Neural cell (in vitro differentiated cells): ENCODE measurements around the gene USP25. TPM values are rescaled to one million over a fixed set of nuclear protein-coding genes. Genes with fewer than 3 reads are reported as not detected.

Experiments
- H2AFZ ChIP-seq: fragments of 200-600, 300-800 bp; sonication (generic), shearing (Covaris generic); 2 replicates; pipeline ENCODE4 v1.6.0; 2014; ENCODE audit warnings: low read depth, mild to moderate bottlenecking, antibody characterized with exemption, low read length, moderate library complexity
- H3F3A ChIP-seq: fragments of 200-600 bp; shearing (Covaris generic); 2 replicates; pipeline ENCODE4 v1.6.1; 2016; ENCODE audit warnings: mild to moderate bottlenecking, moderate library complexity, mixed read lengths, antibody characterized with exemption, low read length; ENCODE audit not compliant: insufficient read depth, poor library complexity, severe bottlenecking
- H3K27ac ChIP-seq: fragments of 200-600, 300-800 bp; sonication (generic), shearing (Covaris generic); 2 replicates; pipeline ENCODE4 v1.5.1; 2014; ENCODE audit warnings: mild to moderate bottlenecking, low read length, moderate library complexity
- H3K27me3 ChIP-seq: fragments of 300-800, 200-600 bp; sonication (generic), shearing (Covaris generic); 2 replicates; pipeline ENCODE4 v1.6.0; 2014; ENCODE audit warnings: mild to moderate bottlenecking, low read depth, low read length, moderate library complexity; ENCODE audit not compliant: insufficient read depth
- H3K36me3 ChIP-seq: fragments of 300-800, 200-600 bp; sonication (generic), shearing (Covaris generic); 2 replicates; pipeline ENCODE4 v1.5.1; 2014; ENCODE audit warnings: mild to moderate bottlenecking, antibody characterized with exemption, low read length, moderate library complexity; ENCODE audit not compliant: insufficient read depth
- H3K4me2 ChIP-seq: fragments of 300-800, 200-600 bp; sonication (generic), shearing (Covaris generic); 2 replicates; pipeline ENCODE4 v1.6.0; 2014; ENCODE audit warnings: mild to moderate bottlenecking, low read length
- H3K4me3 ChIP-seq: fragments of 300-800, 200-600 bp; sonication (generic), shearing (Covaris generic); 2 replicates; pipeline ENCODE4 v1.5.1; 2014; ENCODE audit warnings: mild to moderate bottlenecking, low read length, moderate library complexity
- H3K79me2 ChIP-seq: fragments of 200-600 bp; shearing (Covaris generic); replicated peaks from 2 replicates; pipeline ENCODE4 v1.6.0; 2014; ENCODE audit warnings: mild to moderate bottlenecking, low read length, moderate library complexity; ENCODE audit not compliant: insufficient read depth
- H3K9ac ChIP-seq: fragments of 300-800, 200-600 bp; sonication (generic), shearing (Covaris generic); 2 replicates; pipeline ENCODE4 v1.6.1; 2016; ENCODE audit warnings: mild to moderate bottlenecking, low read length, mixed read lengths
- H3K9me2 ChIP-seq: fragments of 200-600 bp; shearing (Covaris generic); 2 replicates; pipeline ENCODE4 v1.6.1; 2016; ENCODE audit warnings: mild to moderate bottlenecking, low read length, mixed read lengths; ENCODE audit not compliant: insufficient read depth
- H3K9me3 ChIP-seq: fragments of 200-600, 300-800 bp; sonication (generic), shearing (Covaris generic); 2 replicates; pipeline ENCODE4 v1.6.1; 2016; ENCODE audit warnings: mild to moderate bottlenecking, mixed run types, low read length, moderate library complexity, mixed read lengths
- H4K20me1 ChIP-seq: fragments of 200-600 bp; shearing (Covaris generic); 2 replicates; pipeline ENCODE4 v1.6.1; 2016; ENCODE audit warnings: mild to moderate bottlenecking, mixed run types; ENCODE audit not compliant: insufficient read depth
- CTCF ChIP-seq: fragments of 450-650 bp; IDR thresholded peaks from 2 replicates; pipeline ENCODE4 v1.5.1; 2014; ENCODE audit warnings: antibody characterized with exemption, mild to moderate bottlenecking, moderate library complexity; ENCODE audit not compliant: poor library complexity, severe bottlenecking
- EP300 ChIP-seq: fragments of 450-650 bp; conservative IDR thresholded peaks from 2 replicates; pipeline ENCODE4 v1.6.1; 2014; ENCODE audit warnings: antibody characterized with exemption, mild to moderate bottlenecking, moderate library complexity; ENCODE audit not compliant: poor library complexity, severe bottlenecking
- EZH2 ChIP-seq: fragments of 200-600, 300-800 bp; shearing (Covaris generic), sonication (generic); IDR thresholded peaks from 2 replicates; pipeline ENCODE4 v1.6.1; 2014; ENCODE audit warnings: antibody characterized with exemption, low read length, borderline replicate concordance, mild to moderate bottlenecking; ENCODE audit not compliant: insufficient read depth, poor library complexity, severe bottlenecking
- MXI1 ChIP-seq: fragments of 450-650 bp; conservative IDR thresholded peaks from 2 replicates; pipeline ENCODE4 v1.6.1; 2014; ENCODE audit warnings: antibody characterized with exemption, mild to moderate bottlenecking; ENCODE audit not compliant: poor library complexity, severe bottlenecking
- POLR2AphosphoS5 ChIP-seq: IDR thresholded peaks from 2 replicates; pipeline ENCODE4 v1.6.1; 2012
- RAD21 ChIP-seq: fragments of 450-650 bp; conservative IDR thresholded peaks from 2 replicates; pipeline ENCODE4 v1.6.1; 2014; ENCODE audit warnings: antibody characterized with exemption, mild to moderate bottlenecking, moderate library complexity
- REST ChIP-seq: IDR thresholded peaks from 2 replicates; pipeline ENCODE4 v1.6.1; 2012; ENCODE audit warnings: borderline replicate concordance
- SMC3 ChIP-seq: fragments of 450-650 bp; conservative IDR thresholded peaks from 2 replicates; pipeline ENCODE4 v1.6.1; 2014; ENCODE audit warnings: antibody characterized with exemption, mild to moderate bottlenecking, moderate library complexity; ENCODE audit not compliant: poor library complexity
- TAF1 ChIP-seq: IDR thresholded peaks from 2 replicates; pipeline ENCODE4 v1.6.1; 2012; ENCODE audit warnings: low read depth
- polyA plus RNA-seq: library from polyadenylated mRNA; depleted of rRNA; stranded (reverse); fragments of >200 nt; gene quantifications from 2 replicates; pipeline ENCODE4 v1.2.3, GENCODE V29; 2014

Gene USP25
- polyA plus RNA-seq, 1 donor from 2014 or later: 19.2 TPM

GRCh38 chr21:15908187-15908586, 178.4 kb downstream of the USP25 start:
- H2AFZ ChIP-seq: no peak overlapping the region
- no peak overlapping the region for H3K4me2 ChIP-seq
- H3K79me2 ChIP-seq: no peaks in the 10 kb centered on the region
- H3K36me3 ChIP-seq: no peaks in the 10 kb centered on the region
- no peaks in the 10 kb centered on the region for H3K27me3 ChIP-seq
- H3K9me2 ChIP-seq: no peaks in the 10 kb centered on the region
- no peaks in the 10 kb centered on the region for H4K20me1 ChIP-seq
- no peak overlapping the region for H3K4me3 ChIP-seq
- no peaks in the 10 kb centered on the region for H3K9me3 ChIP-seq
- H3K9ac ChIP-seq: no peak overlapping the region
- no peaks in the 10 kb centered on the region for H3F3A ChIP-seq
- TF ChIP-seq REST (no peak), EZH2 (no peak), POLR2AphosphoS5 (no peak), RAD21 (no peak), CTCF (no peak), MXI1 (no peak), EP300 (no peak), TAF1 (no peak), SMC3 (no peak)
- no peak overlapping the region for H3K27ac ChIP-seq

GRCh38 chr21:15928196-15928595, 198.4 kb downstream of the USP25 start:
- no peak overlapping the region for H3K27ac ChIP-seq
- TF ChIP-seq CTCF (no peak), EP300 (no peak), RAD21 (no peak), MXI1 (no peak), EZH2 (no peak), TAF1 (no peak), SMC3 (no peak), POLR2AphosphoS5 (no peak), REST (no peak)
- H3F3A ChIP-seq: no peaks in the 10 kb centered on the region
- no peak overlapping the region for H3K4me3 ChIP-seq
- H3K9me3 ChIP-seq: no peaks in the 10 kb centered on the region
- no peaks in the 10 kb centered on the region for H3K79me2 ChIP-seq
- no peaks in the 10 kb centered on the region for H3K27me3 ChIP-seq
- H3K36me3 ChIP-seq: no peaks in the 10 kb centered on the region
- H4K20me1 ChIP-seq: no peaks in the 10 kb centered on the region
- H3K4me2 ChIP-seq: no peak overlapping the region
- no peak overlapping the region for H3K9ac ChIP-seq
- H3K9me2 ChIP-seq: no peaks in the 10 kb centered on the region
- no peak overlapping the region for H2AFZ ChIP-seq
